ENCODE data around the gene EBPL.

Gene EBPL

DNA sequence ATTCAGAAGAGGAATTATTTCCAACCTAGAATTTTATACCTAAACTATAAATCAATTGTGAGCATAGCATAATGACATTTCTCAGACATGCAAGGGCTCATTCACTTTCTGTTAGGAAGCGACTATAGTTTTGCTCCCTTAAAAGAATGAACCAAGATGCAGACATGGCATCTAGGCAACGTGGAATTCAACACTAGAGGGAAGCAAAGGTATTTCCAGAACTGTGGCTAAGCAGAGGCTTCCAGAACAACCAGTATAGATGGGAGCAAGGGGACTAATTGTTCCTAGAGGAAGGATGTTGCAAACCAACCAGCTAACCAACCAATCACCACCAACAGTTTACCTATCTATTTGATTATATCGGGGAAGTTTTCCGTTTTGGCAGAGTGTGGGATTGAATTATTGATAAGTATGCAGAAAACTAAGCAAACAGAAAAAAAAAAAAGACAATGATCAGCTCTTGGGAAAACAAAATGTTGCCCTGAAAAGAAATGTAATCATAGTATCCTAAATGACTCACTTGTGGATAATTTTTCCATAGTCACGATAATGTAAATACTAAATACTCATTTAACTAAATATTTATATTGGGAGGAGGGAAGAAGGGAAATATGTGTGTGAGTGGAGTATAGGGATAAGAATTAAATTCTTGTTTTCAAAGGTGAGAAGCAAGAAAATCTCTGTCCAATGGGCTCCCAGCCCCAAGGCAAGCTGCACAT lies 41.9 kb downstream of the EBPL start:
- no peak for TF ChIP-seq POLR2A (IDR thresholded peaks at IDR 0.05; ENCODE audit: extremely low read depth, insufficient read length)
- TF ChIP-seq, protein P1, sequence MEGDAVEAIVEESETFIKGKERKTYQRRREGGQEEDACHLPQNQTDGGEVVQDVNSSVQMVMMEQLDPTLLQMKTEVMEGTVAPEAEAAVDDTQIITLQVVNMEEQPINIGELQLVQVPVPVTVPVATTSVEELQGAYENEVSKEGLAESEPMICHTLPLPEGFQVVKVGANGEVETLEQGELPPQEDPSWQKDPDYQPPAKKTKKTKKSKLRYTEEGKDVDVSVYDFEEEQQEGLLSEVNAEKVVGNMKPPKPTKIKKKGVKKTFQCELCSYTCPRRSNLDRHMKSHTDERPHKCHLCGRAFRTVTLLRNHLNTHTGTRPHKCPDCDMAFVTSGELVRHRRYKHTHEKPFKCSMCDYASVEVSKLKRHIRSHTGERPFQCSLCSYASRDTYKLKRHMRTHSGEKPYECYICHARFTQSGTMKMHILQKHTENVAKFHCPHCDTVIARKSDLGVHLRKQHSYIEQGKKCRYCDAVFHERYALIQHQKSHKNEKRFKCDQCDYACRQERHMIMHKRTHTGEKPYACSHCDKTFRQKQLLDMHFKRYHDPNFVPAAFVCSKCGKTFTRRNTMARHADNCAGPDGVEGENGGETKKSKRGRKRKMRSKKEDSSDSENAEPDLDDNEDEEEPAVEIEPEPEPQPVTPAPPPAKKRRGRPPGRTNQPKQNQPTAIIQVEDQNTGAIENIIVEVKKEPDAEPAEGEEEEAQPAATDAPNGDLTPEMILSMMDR (IDR thresholded peaks at IDR 0.05; ENCODE audit: low read depth, low read length), result peak; percentile 12
- H3K4me3 ChIP-seq (ENCODE audit: low read depth, low read length), result no peak overlapping the region
- no peak for DNase-seq (ENCODE audit: low read depth)

DNA sequence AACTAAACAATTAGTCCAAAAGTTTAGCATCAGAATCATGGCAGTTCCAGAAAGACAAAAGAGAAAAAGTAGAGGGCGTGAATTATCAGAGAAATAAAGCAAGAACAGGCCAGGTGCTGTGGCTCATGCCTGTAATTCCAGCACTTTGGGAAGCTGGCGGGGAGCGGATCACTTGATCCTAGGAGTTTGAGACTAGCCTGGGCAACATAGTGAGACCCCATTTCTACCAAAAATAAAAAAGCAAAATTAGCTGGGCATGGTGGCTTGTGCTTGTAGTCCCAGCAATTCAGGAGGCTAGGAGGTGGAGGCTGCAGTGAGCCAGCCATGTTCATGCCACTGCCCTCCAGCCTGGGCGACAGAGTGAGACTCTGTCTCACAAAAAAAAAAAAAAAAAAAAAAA lies 44.6 kb downstream of the EBPL start:
- H3K4me3 ChIP-seq (ENCODE audit: low read depth, low read length), result no peak overlapping the region
- TF ChIP-seq POLR2A (IDR thresholded peaks at IDR 0.05; ENCODE audit: extremely low read depth, insufficient read length) (no peak), MYC (IDR thresholded peaks at IDR 0.05; ENCODE audit: low read depth, low read length) (no peak)
- TF ChIP-seq, protein P2, sequence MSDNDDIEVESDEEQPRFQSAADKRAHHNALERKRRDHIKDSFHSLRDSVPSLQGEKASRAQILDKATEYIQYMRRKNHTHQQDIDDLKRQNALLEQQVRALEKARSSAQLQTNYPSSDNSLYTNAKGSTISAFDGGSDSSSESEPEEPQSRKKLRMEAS (IDR thresholded peaks at IDR 0.05; ENCODE audit: low read depth, low read length), result no peak
- TF ChIP-seq, protein P1 (IDR thresholded peaks at IDR 0.05; ENCODE audit: low read depth, low read length), result no peak
- no peak for DNase-seq (ENCODE audit: low read depth)

DNA sequence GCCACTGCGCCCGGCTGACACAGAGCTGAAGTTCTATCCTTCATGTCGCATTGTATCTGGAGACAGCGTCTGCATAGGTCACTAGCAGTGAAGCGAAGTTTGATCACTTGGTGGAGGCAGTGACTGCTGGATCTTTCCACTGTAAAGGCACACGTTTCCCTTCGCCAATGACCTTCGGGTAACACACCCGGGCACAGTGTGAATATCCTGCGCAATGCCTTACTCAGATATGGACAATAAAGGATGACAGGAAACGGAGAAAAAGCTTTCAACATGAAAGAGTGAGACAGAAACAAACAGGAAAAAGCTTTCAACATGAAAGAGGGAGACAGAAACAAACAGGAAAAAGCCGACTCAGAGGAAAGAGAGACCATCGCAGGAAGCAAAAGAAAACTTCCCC lies 45.8 kb downstream of the EBPL start:
- TF ChIP-seq, protein P1 (IDR thresholded peaks at IDR 0.05; ENCODE audit: low read depth, low read length), result no peak
- no peak for TF ChIP-seq POLR2A (IDR thresholded peaks at IDR 0.05; ENCODE audit: extremely low read depth, insufficient read length)
- no peak overlapping the region for H3K4me3 ChIP-seq (ENCODE audit: low read depth, low read length)
- no peak for DNase-seq (ENCODE audit: low read depth)

DNA sequence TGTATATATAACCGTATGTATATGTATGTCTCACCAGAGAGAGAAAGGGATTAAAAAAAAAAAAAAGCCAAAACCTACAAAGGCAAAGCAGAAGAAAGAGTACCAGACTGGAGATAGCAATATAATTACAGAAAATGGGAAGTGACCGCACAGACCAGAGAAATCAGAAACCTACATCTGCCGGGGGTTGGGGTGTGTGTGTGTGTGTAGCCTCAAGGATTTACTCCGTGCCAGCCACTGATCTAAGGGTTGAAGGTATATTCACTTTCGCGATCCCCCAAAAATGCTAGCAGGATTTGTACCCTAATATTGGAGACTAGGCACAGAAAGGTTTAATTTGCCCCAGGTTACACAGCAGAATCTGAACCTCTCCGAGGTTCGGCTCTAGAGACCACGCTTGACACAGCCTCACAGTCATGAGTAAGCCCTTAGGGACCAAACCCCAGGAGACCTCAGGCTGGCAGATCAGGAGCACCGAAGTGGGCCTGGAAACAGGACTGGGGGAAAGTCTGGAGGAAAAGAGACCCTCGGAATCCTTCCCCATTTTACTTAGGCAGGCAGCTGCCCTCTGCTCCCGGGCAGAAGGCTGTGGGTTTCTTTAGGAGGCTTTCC lies 48.1 kb downstream of the EBPL start:
- TF ChIP-seq, protein P1 (IDR thresholded peaks at IDR 0.05; ENCODE audit: low read depth, low read length), result no peak
- TF ChIP-seq, protein P2 (IDR thresholded peaks at IDR 0.05; ENCODE audit: low read depth, low read length), result peak; percentile 29; the same call in 1 of the 2 replicates
- TF ChIP-seq POLR2A (IDR thresholded peaks at IDR 0.05; ENCODE audit: extremely low read depth, insufficient read length) (no peak), MYC (IDR thresholded peaks at IDR 0.05; ENCODE audit: low read depth, low read length) (0 out of 2 replicates have a peak, but pooled peaks have one; percentile 6)
- H3K4me3 ChIP-seq (ENCODE audit: low read depth, low read length), result peak overlapping the region; percentile 48
- DNase-seq (ENCODE audit: low read depth), result peak; percentile 85

DNA sequence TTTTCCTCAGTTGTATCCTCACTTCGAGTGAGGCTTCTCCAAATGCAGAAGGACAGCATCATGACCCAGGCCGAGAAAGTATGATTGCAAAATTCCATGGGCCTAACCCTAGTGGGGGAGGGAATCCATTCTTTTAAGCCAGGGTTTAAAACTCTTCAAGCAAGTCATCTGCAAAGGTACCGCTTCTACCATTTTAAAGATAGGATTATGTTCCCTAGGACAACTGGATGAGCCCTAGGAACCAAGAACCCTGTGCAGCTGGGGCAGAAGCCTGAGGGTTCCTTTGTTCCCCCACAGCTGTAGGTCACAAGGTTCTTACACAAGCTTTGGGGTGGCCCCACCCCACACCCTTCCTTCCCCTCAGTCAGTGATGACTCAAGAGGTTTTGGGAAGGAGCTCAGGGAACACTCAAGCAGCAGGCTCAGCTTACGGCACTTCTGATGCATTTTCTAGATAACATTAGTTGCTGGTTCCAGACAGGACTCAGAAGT lies 49.4 kb downstream of the EBPL start:
- TF ChIP-seq, protein P2 (IDR thresholded peaks at IDR 0.05; ENCODE audit: low read depth, low read length), result peak; percentile 29; the same call in 1 of the 2 replicates
- no peak for TF ChIP-seq MYC (IDR thresholded peaks at IDR 0.05; ENCODE audit: low read depth, low read length)
- peak; percentile 90 for DNase-seq (ENCODE audit: low read depth)
- H3K4me3 ChIP-seq (ENCODE audit: low read depth, low read length), result no peak overlapping the region

DNA sequence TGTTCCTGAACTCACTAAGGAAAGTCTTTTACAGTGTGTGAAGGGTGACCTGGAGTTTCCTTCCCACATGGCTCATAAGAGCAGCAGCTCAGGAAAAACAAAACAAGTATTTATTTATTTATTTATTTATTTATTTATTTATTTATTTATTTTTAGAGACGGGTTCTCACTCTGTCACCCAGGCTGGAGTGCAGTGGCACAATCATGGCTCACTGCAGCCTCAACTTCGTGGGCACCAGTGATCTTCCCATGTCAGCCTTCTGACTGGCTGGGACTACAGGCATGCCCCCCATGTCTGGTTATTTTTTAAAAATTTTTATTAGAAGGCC lies 52.6 kb downstream of the EBPL start:
- no peak for DNase-seq (ENCODE audit: low read depth)
- TF ChIP-seq, protein P1 (IDR thresholded peaks at IDR 0.05; ENCODE audit: low read depth, low read length), result no peak
- TF ChIP-seq, protein P2 (IDR thresholded peaks at IDR 0.05; ENCODE audit: low read depth, low read length), result no peak
- no peak for TF ChIP-seq POLR2A (IDR thresholded peaks at IDR 0.05; ENCODE audit: extremely low read depth, insufficient read length)
- no peak for TF ChIP-seq MYC (IDR thresholded peaks at IDR 0.05; ENCODE audit: low read depth, low read length)
- no peak overlapping the region for H3K4me3 ChIP-seq (ENCODE audit: low read depth, low read length)
